Measurements from ENCODE around the gene LRTM2. TPM values are rescaled to one million over a fixed set of nuclear protein-coding genes. Genes with fewer than 3 reads are reported as not detected.

The LRTM2 gene
- total and polyA plus RNA-seq, 4 donors: not detected

DNA sequence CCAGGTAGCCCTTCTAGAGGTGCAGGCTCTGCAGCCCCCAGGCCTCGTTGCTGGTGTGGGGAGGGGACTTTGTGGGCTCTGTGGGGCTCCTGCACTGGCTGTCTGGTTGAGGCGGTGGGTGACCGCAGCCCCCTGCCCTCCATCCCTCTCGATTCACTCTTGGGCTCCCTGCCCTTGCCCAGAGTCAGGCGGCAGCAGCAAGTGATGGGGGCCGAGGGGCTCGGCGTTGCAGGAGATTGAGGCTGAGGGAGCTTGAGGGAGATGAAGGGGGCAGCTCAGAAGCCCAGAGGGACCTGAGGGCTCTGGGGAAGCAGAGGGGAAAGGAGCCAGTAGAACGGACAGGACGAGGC, 9.5 kb upstream of the LRTM2 start:
- no peaks in the 10 kb centered on the region for H3K4me1 ChIP-seq (ENCODE audit: control insufficient read depth in 4 of 4, insufficient read depth in 4 of 4, low read length in 3 of 4)
- no peak overlapping the region for H3K27ac ChIP-seq (ENCODE audit: low read depth in 1 of 2, low read length in 2 of 2)
- DNase-seq (ENCODE audit: low spot score): no peak
- TF ChIP-seq NR2F2 (IDR thresholded peaks at IDR 0.05): no peak
- TF ChIP-seq FOXA1 (IDR thresholded peaks at IDR 0.05): no peak
- TF ChIP-seq, protein P1, sequence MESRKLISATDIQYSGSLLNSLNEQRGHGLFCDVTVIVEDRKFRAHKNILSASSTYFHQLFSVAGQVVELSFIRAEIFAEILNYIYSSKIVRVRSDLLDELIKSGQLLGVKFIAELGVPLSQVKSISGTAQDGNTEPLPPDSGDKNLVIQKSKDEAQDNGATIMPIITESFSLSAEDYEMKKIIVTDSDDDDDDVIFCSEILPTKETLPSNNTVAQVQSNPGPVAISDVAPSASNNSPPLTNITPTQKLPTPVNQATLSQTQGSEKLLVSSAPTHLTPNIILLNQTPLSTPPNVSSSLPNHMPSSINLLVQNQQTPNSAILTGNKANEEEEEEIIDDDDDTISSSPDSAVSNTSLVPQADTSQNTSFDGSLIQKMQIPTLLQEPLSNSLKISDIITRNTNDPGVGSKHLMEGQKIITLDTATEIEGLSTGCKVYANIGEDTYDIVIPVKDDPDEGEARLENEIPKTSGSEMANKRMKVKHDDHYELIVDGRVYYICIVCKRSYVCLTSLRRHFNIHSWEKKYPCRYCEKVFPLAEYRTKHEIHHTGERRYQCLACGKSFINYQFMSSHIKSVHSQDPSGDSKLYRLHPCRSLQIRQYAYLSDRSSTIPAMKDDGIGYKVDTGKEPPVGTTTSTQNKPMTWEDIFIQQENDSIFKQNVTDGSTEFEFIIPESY (IDR thresholded peaks at IDR 0.05): no peak
- TF ChIP-seq GABPA (IDR thresholded peaks at IDR 0.05 in 1 of 2, conservative IDR thresholded peaks at IDR 0.05 in 1 of 2): no peak
- H3K9me3 ChIP-seq (ENCODE audit: control insufficient read depth in 4 of 4, low read length in 3 of 4): no peaks in the 10 kb centered on the region
- H3K27me3 ChIP-seq (ENCODE audit: control insufficient read depth in 4 of 4, insufficient read depth in 4 of 4, low read length in 3 of 4): no peaks in the 10 kb centered on the region
- H3K36me3 ChIP-seq (ENCODE audit: control insufficient read depth in 4 of 4, insufficient read depth in 3 of 4, low read depth in 1 of 4, low read length in 3 of 4): no peaks in the 10 kb centered on the region
- WGBS: 89% methylated on average over 10 of the region's 10 CpGs
- no peak overlapping the region for H3K4me3 ChIP-seq (ENCODE audit: low read depth in 1 of 3, low read length in 3 of 3)
- no peak overlapping the region for H3K9ac ChIP-seq (ENCODE audit: low read depth in 1 of 2, low read length in 2 of 2)

DNA sequence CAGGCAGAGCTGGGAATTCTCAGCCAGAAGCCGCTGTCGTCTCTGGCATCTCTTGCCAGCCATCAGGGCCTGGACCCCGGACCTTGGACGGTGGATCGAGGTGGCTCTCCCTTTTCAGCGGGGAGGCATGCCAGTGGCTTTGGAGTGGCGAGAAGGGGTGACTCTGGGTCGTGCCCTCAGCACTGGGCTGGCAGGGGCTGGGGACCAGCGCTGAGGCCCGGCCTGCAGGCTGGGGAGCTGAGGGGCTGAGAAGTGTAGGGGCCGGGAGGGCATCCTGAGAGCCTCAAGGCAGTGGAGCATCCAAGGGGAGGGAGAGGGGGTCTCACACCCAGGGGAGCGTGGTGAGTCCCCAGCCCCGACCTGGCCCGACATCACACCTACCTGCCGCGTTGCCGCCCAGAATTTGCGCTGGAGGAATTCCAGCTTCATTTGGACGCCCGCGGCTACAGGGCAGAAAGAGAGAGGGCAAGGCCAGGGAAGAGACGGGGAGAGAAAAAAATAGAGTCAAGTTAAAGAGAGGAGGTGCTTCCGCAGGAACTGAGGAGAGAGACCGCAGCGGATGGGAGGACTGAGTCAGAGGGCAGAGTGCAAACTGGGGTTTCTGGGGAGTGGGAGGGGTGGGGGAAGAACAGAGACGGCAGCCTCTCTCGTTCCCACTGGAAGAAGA, 9.0 kb upstream of the LRTM2 start:
- Histone ChIP-seq H3K27ac (ENCODE audit: low read depth in 1 of 2, low read length in 2 of 2) (peak overlapping the region in 1 of 2 donors; percentile 55), H3K4me3 (ENCODE audit: low read depth in 1 of 3, low read length in 3 of 3) (no peak overlapping the region), H3K9me3 (ENCODE audit: control insufficient read depth in 4 of 4, low read length in 3 of 4) (no peaks in the 10 kb centered on the region), H3K36me3 (ENCODE audit: control insufficient read depth in 4 of 4, insufficient read depth in 3 of 4, low read depth in 1 of 4, low read length in 3 of 4) (no peaks in the 10 kb centered on the region), H3K27me3 (ENCODE audit: control insufficient read depth in 4 of 4, insufficient read depth in 4 of 4, low read length in 3 of 4) (no peaks in the 10 kb centered on the region), H3K4me1 (ENCODE audit: control insufficient read depth in 4 of 4, insufficient read depth in 4 of 4, low read length in 3 of 4) (no peaks in the 10 kb centered on the region), H3K9ac (ENCODE audit: low read depth in 1 of 2, low read length in 2 of 2) (no peak overlapping the region)
- WGBS: 67% methylated on average over 27 of the region's 27 CpGs
- TF ChIP-seq JUND (IDR thresholded peaks at IDR 0.05) (no peak), YY1 (IDR thresholded peaks at IDR 0.05) (no peak), NR2F2 (IDR thresholded peaks at IDR 0.05) (no peak), EGR1 (IDR thresholded peaks at IDR 0.05; ENCODE audit: low read depth in 2 of 2) (no peak), HNF4A (conservative IDR thresholded peaks at IDR 0.05) (no peak), GABPA (IDR thresholded peaks at IDR 0.05 in 1 of 2, conservative IDR thresholded peaks at IDR 0.05 in 1 of 2) (no peak), RAD21 (IDR thresholded peaks at IDR 0.05) (no peak), TAF1 (conservative IDR thresholded peaks at IDR 0.05) (no peak), HNF4G (IDR thresholded peaks at IDR 0.05) (no peak), FOXA1 (IDR thresholded peaks at IDR 0.05) (no peak), SP1 (IDR thresholded peaks at IDR 0.05) (no peak), FOXA2 (IDR thresholded peaks at IDR 0.05) (no peak), RXRA (IDR thresholded peaks at IDR 0.05) (no peak)
- TF ChIP-seq, protein P2, sequence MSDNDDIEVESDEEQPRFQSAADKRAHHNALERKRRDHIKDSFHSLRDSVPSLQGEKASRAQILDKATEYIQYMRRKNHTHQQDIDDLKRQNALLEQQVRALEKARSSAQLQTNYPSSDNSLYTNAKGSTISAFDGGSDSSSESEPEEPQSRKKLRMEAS (IDR thresholded peaks at IDR 0.05): no peak
- TF ChIP-seq, protein P3, sequence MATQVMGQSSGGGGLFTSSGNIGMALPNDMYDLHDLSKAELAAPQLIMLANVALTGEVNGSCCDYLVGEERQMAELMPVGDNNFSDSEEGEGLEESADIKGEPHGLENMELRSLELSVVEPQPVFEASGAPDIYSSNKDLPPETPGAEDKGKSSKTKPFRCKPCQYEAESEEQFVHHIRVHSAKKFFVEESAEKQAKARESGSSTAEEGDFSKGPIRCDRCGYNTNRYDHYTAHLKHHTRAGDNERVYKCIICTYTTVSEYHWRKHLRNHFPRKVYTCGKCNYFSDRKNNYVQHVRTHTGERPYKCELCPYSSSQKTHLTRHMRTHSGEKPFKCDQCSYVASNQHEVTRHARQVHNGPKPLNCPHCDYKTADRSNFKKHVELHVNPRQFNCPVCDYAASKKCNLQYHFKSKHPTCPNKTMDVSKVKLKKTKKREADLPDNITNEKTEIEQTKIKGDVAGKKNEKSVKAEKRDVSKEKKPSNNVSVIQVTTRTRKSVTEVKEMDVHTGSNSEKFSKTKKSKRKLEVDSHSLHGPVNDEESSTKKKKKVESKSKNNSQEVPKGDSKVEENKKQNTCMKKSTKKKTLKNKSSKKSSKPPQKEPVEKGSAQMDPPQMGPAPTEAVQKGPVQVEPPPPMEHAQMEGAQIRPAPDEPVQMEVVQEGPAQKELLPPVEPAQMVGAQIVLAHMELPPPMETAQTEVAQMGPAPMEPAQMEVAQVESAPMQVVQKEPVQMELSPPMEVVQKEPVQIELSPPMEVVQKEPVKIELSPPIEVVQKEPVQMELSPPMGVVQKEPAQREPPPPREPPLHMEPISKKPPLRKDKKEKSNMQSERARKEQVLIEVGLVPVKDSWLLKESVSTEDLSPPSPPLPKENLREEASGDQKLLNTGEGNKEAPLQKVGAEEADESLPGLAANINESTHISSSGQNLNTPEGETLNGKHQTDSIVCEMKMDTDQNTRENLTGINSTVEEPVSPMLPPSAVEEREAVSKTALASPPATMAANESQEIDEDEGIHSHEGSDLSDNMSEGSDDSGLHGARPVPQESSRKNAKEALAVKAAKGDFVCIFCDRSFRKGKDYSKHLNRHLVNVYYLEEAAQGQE (IDR thresholded peaks at IDR 0.05): no peak
- TF ChIP-seq, protein P1 (IDR thresholded peaks at IDR 0.05): no peak
- TF ChIP-seq, protein P4, sequence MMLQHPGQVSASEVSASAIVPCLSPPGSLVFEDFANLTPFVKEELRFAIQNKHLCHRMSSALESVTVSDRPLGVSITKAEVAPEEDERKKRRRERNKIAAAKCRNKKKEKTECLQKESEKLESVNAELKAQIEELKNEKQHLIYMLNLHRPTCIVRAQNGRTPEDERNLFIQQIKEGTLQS (IDR thresholded peaks at IDR 0.05): no peak
- TF ChIP-seq, protein P5, sequence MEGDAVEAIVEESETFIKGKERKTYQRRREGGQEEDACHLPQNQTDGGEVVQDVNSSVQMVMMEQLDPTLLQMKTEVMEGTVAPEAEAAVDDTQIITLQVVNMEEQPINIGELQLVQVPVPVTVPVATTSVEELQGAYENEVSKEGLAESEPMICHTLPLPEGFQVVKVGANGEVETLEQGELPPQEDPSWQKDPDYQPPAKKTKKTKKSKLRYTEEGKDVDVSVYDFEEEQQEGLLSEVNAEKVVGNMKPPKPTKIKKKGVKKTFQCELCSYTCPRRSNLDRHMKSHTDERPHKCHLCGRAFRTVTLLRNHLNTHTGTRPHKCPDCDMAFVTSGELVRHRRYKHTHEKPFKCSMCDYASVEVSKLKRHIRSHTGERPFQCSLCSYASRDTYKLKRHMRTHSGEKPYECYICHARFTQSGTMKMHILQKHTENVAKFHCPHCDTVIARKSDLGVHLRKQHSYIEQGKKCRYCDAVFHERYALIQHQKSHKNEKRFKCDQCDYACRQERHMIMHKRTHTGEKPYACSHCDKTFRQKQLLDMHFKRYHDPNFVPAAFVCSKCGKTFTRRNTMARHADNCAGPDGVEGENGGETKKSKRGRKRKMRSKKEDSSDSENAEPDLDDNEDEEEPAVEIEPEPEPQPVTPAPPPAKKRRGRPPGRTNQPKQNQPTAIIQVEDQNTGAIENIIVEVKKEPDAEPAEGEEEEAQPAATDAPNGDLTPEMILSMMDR (IDR thresholded peaks at IDR 0.05; ENCODE audit: low read depth, low read length, missing input control): no peak
- DNase-seq (ENCODE audit: low spot score): no peak

Data from liver (tissue), 9 donors.